GM19463 (cell line): Measurements from ENCODE around the gene TRPV6.
A peak's percentile ranks its signal among the peaks of the same experiment; 100 is the strongest.

Source experiments
- ATAC-seq: cut with Tn5 transposase; IDR thresholded peaks from one replicate; pipeline ENCODE4 v1.9.1; 2021; ENCODE audit warnings: mild to moderate bottlenecking, moderate library complexity; ENCODE audit not compliant: unreplicated experiment

The TRPV6 gene

GRCh38 chr7:142870147-142870559, 15.4 kb downstream of the TRPV6 start:
- ATAC-seq = no peak

GRCh38 chr7:142869434-142869833, 16.1 kb downstream of the TRPV6 start:
- ATAC-seq = no peak

- no peak for ATAC-seq
Observed at GRCh38 chr7:142868986-142869415, 16.5 kb downstream of the TRPV6 start.

- no peak for ATAC-seq
Observed at GRCh38 chr7:142868188-142868985, 17.2 kb downstream of the TRPV6 start.

- ATAC-seq = no peak
Observed at GRCh38 chr7:142867398-142868187, 18.0 kb downstream of the TRPV6 start.

- ATAC-seq = no peak
Observed at GRCh38 chr7:142867097-142867378, 18.5 kb downstream of the TRPV6 start.

GRCh38 chr7:142866361-142867096, 19.0 kb downstream of the TRPV6 start:
- ATAC-seq = peak; percentile 42

GRCh38 chr7:142865766-142866165, 19.8 kb downstream of the TRPV6 start:
- no peak for ATAC-seq

- no peak for ATAC-seq
Observed at GRCh38 chr7:142864980-142865747, 20.4 kb downstream of the TRPV6 start.

- ATAC-seq = no peak
Observed at GRCh38 chr7:142863891-142864685, 21.5 kb downstream of the TRPV6 start.

- no peak for ATAC-seq
Observed at GRCh38 chr7:142862786-142863400, 22.7 kb downstream of the TRPV6 start.

- ATAC-seq = no peak
Observed at GRCh38 chr7:142862351-142862750, 23.2 kb downstream of the TRPV6 start.

GRCh38 chr7:142860968-142861367, 24.6 kb downstream of the TRPV6 start:
- ATAC-seq = no peak

- ATAC-seq = no peak
Observed at GRCh38 chr7:142859829-142860228, 25.7 kb downstream of the TRPV6 start.

GRCh38 chr7:142859411-142859810, 26.1 kb downstream of the TRPV6 start:
- ATAC-seq = no peak

GRCh38 chr7:142857625-142858024, 27.9 kb downstream of the TRPV6 start:
- no peak for ATAC-seq

GRCh38 chr7:142856565-142857245, 28.8 kb downstream of the TRPV6 start:
- ATAC-seq = no peak

- ATAC-seq = no peak
Observed at GRCh38 chr7:142855756-142856564, 29.6 kb downstream of the TRPV6 start.
